Occipital lobe (tissue), 2 donors: Measurements from ENCODE around the gene KIAA1614. TPM values are rescaled to one million over a fixed set of nuclear protein-coding genes. Genes with fewer than 3 reads are reported as not detected.

Experiments used
- DNase-seq: peaks from one replicate; lab custom pipeline; 2025; lab: John Stamatoyannopoulos, UW
- total RNA-seq: library from RNA; depleted of rRNA; stranded (reverse); fragments of >200 nt; gene quantifications from one replicate; pipeline ENCODE4 v1.2.3, GENCODE V29; 2014

The KIAA1614 gene
- total RNA-seq, 1 donor from 2014 or later = 5.6 TPM

DNA sequence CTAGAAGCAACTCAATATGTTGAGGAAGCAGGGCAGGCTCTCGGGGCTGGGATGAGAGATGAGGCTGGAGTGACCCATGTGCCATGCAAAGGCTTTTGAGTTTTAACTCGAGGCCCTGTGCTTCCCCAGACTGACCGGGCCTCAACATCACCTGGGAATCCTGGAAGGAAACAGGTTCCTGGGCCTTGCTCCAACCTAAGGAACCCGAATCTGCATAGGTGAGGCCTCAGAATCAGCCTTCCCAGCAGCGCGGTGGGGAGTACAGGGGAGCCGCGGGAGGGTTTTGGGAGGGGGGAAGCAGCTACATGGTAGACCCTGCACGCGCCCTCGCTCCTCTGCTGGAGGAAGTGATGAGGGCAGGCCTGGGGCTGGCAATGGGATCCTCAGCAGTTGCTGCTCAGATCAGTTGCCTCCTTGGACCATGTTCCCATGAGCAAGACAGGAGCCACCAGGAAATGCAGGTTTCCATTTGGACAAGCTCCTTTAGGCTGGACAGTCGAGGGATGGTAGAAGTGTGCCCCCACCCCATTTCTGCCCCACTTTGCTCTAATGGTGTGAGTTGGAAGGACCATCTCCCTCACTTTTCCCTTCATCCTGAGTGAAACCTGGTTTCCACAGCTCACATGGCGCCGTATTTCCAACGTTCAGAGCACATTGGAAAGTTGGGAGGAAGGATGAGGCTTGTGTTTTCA is 4.5 kb upstream of the KIAA1614 start:
- DNase-seq = no peak

DNA sequence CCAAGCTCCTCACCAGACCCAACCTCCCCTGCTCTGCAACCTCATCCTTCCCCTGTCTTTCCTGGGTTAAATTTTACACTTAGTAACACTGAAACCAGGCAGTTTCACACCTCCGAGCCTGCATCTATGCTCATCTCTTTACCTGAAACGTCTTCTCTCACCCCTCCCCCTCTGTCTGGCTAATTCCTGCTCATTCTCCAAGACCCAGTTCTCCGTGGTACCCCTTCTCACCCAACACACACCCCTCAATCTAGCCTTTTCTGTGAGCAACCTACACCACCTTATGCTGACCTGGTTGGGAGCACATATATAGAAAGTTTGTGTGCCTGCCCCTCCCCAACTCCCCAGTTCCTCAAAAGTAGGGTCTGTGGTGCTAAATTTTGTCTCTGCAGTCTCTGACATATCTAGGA is 3.7 kb upstream of the KIAA1614 start:
- no peak for DNase-seq

DNA sequence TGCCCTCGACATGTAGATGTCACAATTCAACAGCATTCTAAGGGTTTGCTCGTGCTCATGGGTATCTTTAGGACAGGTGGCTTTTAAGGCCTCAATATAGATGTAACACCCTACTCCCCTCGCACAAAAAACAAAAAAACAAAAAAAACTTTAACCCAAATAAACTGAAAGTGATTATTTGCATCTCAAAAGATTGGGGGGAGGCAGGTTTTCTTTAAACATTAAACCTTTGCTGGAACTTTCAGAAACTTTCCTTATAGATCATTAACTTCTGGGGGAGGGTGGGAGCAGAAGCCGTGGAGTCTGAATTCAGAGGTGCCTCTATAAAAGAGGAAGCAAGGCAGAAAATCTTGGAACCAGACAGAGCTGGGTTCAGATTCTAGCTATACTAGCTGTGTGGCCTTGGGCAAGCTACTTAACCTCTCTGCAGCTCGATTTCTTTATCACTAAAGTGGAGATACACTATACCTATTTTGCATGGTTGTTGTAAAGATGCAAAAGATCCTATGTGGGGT is 3.2 kb upstream of the KIAA1614 start:
- no peak for DNase-seq

DNA sequence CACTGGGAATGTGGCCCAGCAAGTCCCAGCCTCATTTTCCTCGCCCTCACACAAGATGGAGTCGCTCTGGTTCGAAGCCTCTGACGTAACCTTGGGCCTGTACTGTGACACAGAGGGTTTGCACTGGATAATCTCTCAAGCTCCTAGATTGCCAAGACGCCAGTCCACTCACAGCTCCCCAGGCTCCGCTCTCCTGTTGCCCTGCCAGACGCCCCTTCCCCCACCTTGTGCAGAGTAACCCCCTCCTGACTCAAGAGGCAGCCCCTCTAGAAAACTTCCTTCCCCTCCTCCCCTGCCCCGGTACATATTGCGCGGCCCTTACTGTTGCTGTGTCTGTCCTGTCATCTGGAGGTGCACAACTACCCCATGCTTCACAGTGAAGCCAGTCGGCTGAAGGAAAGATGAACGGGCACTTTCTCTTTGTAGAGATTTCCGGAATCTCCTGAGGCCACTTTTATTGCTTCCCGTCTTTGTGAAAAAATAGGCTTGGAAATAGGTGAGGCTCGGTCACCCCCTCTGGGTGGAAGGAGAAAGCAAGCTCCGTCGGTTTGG is 981 bp upstream of the KIAA1614 start:
- DNase-seq = no peak

DNA sequence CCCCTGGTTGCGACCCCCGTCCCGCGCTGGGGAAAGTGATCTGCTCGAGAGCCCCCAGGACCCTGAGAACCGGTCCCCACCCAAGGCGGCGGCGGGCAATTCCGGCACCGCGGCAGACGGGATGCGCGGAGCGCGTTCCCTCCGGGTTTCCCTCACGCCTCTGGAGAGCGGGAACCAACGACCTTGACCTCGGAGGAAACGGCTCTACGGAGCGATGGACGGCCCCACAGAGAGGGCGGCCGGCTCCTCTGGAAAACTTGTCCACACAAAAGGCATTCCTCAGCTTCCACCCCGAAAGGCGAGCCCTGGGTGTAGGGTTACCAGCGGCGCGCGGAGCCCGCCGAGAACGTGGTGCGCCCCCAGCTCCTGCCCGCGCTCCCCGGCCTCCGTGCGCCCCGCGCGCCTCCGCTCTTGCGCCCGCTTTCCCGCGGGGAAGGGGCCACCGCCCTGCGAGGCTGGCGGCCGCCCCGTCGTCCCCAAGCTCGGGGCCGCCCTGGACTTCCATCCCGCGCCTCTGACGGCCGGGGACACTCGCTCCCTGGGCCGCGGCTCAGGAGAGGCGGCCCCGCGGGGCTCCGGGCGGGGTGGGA is 391 bp upstream of the KIAA1614 start:
- no peak for DNase-seq

DNA sequence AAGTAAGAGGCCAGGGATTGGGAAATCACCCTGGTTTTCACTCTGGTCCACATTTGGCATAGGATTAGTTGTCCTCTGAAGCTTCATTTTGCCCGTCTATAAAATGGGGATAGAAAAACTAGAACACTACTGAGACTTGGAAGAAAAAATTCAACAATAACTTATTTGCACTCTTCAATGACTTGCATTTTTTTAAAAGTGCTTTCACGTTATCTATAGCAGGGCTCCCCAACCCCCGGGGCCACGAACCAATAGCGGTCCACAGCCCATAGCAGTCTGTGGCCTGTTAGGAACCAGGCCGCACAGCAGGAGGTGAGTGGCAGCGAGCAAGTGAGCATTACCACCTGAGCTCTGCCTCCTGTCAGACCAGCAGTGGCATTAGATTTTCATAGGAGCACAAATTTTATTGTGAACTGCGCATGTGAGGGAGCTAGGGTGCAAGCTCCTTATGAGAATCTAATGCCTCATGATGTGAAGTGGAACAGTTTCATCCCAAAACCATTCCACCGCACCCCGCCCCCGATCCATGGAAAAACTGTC is 2.8 kb downstream of the KIAA1614 start:
- DNase-seq = no peak

- DNase-seq = no peak
Observed at GRCh38 chr1:180916012-180916770, 3.5 kb downstream of the KIAA1614 start.

DNA sequence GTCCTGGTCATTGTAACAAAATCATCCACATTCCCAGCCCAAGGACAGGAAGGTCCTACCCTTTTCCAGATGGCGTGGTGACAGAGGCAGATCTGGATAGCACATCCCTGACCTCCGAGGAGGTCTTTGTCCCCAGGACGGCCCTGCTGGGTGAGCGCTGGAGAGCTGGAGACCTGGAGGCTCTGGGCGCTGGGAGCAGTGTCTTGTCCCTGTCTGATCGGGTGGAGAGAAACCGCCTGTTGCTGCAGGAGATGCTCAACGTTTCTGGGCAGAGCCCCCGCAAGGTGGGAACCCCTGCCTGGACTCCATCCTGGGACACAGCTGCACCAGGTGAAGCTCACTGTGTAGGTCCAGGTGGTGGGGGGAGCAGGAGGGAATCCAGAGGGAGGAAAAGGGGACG is 4.1 kb downstream of the KIAA1614 start:
- no peak for DNase-seq

- no peak for DNase-seq
Observed at GRCh38 chr1:180917306-180918065, 4.8 kb downstream of the KIAA1614 start.

DNA sequence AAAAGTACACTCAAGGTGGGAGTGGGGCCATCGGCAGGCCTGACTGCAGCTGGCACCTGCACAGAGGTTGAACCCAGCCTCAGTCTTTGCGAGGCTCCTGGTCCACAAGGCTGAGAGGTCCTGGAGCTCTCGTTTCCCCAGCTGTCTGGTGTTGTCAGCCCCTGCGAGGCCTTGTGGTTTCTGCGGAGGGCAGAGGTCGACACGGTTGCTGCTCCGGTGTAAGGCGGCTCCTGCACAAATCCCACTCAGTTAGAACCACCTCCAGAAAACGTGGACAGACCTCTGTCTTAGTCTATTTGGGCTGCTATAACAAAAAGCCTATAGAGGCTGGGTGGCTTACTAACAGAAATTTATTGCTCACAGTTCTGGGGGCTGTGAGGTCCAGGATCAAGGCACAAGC is 5.8 kb downstream of the KIAA1614 start:
- DNase-seq = no peak

GRCh38 chr1:180919183-180919700 is 6.5 kb downstream of the KIAA1614 start:
- no peak for DNase-seq

DNA sequence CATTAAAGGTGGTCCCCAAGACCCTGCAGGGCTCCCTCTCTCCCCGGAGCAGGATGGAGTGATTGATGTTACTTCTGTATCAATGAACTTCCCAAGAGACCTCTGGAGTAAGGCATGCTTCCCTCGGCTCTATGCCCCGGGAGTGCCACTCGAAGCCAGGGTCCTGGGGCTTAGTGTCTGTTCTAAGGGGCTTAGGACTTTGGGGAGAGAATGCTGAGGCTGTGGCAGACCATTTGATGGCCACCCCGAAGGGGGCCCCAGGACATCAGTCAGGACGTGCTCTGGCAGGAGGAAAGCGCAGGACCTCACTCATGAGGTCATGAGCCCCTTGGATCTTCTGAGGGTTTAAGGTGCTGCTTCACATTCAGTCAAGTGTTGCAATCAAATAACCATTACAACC is 7.5 kb downstream of the KIAA1614 start:
- DNase-seq = no peak

DNA sequence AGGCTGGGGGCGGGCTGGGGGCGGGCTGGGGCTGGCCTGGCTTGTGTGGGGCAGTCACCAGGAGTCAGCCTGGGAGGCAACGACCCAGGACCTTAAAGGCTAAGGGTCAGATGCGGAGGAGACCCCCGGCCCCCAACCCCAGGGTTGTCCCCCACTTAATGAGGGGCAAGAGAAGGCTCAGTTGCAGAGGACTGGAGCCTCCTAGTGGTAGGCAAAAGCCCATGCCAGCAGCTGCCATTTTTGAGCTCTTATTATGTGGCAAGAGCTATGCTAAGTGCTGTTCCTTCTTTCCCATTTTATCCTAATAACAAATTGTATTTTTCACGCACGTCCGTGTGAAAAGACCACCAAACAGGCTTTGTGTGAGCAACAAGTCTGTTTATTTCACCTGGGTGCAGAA is 8.0 kb downstream of the KIAA1614 start:
- no peak for DNase-seq

DNA sequence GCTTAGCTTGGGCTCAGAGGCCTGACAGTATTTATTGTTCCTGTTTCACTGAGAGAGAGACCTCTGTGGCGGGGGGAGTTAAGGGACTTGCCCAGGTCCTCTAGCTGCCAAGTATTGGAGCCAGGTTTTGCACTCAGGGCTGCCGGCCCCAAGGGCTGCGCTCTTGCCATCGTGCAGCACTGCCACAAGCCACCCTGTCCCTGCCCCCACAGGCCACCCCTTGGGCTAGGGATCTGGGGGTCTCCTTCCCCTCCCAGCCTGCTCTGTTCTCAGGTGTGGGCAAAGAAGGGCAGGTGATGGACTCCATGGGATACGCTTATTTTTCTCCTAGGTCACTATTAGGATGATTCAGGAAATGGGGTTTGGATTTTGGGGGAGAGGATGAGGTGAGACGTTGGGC is 8.7 kb downstream of the KIAA1614 start:
- no peak for DNase-seq

- DNase-seq = no peak
Observed at GRCh38 chr1:180921891-180922630, 9.4 kb downstream of the KIAA1614 start.

- no peak for DNase-seq
Observed at GRCh38 chr1:180922631-180923015, 9.9 kb downstream of the KIAA1614 start.

DNA sequence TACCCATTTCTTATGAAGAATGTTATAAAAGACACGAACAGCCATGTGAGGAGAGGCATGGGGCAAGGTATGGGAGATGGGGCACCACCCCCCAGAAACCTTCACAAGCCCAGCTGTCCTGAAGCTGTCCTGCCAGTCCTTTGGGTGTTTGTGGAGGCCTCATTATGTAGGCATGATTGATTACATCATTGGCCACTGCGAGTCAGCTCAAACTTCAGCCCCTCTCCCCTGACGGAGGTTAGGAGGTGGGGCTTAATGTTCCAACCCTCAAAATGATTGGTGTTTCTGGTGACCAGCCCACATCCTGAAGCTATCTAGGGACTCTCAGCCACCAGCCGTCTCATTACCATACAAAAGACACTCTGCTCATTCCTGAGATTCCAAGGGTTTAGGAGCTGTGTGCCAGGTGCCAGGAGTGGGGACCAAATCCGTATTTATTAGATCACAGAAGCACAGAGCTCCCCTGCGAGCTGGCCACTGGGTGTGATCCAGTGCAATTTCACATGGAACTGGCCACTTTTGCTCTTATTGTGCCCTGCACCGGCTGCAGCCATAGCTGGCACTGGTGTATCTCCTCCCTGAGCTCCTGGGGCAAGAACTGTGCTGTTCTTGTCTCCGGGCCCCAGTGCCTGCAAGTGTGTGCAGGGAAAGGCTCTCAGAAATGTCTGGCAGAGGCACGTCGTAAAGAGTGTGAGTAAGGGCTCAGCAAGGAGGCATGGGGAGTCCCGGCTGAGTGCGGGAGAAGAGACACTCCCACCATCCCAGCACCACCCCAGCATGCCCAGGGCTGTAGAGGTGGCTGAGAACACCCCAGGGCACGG is 10.5 kb downstream of the KIAA1614 start:
- no peak for DNase-seq

- no peak for DNase-seq
Observed at GRCh38 chr1:180923887-180924286, 11.2 kb downstream of the KIAA1614 start.

DNA sequence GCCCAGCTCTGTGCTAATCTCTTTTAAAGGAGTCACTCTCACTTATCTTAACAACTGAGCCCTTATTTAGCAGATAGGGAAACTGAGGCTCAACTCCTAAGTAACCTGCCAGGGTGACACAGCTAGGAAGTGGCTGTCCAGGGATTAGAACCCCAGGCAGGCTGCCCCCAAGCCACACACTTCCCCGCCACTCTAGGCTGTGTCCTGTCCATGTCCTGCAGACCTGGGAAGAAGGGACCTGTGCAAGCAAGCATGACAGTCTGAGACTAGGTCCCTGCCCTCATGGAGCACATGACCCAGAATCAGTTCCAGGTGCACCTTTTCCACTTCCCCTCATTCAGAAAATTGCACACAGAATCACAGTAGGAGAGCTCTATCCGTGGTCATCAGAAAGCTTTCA is 12.2 kb downstream of the KIAA1614 start:
- no peak for DNase-seq
